GM10266 (cell line): Measurements from ENCODE around the gene EP400.

Experiments
- DNase-seq: peaks from one replicate; pipeline ENCODE4 v3.0.0; 2012; ENCODE audit errors: extremely low spot score
- TF ChIP-seq, protein P1 (sequence below): IDR thresholded peaks from 2 replicates; pipeline ENCODE4 v1.5.1; 2012; ENCODE audit warnings: mild to moderate bottlenecking, low read depth; ENCODE audit not compliant: control insufficient read depth, insufficient read depth; ENCODE audit errors: missing control alignments

The EP400 gene

DNA sequence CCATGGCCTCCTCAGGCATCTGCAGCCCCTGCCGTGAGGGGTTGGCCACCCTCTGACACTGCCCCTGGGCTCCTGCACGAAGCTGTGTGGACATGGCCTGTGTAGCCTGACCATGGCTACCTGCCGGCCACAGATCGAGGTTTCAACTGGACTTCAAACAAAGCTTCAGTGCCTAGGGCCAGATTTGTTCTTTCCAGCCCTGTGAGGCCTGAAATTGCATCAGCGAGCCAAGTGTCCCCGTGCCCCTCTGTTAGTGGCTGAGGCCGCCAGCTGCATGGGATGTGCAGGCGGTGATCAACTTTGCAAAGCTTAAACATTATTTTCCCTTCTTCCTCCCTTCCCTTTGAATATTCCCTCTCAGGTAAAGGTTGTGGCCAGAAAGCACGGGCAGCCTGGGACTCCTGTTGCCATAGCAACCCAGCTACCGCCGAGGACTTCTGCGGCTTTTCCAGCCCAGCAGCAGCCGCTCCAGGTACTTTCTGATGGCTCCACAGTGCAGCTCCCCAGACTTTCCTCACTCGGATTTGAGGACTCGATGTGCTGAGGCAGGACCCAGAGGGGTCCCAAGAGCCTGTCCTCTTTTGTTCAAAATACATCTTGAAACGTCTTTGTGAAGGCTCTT lies 158.6 kb downstream of the EP400 start:
- TF ChIP-seq, protein P1, sequence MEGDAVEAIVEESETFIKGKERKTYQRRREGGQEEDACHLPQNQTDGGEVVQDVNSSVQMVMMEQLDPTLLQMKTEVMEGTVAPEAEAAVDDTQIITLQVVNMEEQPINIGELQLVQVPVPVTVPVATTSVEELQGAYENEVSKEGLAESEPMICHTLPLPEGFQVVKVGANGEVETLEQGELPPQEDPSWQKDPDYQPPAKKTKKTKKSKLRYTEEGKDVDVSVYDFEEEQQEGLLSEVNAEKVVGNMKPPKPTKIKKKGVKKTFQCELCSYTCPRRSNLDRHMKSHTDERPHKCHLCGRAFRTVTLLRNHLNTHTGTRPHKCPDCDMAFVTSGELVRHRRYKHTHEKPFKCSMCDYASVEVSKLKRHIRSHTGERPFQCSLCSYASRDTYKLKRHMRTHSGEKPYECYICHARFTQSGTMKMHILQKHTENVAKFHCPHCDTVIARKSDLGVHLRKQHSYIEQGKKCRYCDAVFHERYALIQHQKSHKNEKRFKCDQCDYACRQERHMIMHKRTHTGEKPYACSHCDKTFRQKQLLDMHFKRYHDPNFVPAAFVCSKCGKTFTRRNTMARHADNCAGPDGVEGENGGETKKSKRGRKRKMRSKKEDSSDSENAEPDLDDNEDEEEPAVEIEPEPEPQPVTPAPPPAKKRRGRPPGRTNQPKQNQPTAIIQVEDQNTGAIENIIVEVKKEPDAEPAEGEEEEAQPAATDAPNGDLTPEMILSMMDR = no peak
- DNase-seq = no peak

DNA sequence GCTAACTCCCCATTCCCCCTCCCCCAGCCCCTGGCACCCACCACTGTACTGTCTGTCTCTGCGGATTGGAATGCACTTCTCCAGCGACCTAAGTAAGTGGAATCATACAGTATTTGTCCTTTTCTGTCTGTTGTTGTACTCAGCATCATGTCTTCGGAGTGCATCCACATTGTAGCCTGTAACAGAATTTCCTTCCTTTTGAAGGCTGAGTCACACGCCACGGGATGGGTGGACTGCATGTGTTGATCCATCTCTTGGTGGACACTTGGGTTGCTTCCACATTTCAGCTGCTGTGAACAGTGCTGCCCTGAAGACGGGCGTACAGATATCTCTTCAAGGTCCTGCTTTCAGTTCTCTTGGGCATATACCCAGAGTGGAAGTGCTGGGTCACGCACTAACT lies 160.0 kb downstream of the EP400 start:
- TF ChIP-seq, protein P1 = no peak
- no peak for DNase-seq

DNA sequence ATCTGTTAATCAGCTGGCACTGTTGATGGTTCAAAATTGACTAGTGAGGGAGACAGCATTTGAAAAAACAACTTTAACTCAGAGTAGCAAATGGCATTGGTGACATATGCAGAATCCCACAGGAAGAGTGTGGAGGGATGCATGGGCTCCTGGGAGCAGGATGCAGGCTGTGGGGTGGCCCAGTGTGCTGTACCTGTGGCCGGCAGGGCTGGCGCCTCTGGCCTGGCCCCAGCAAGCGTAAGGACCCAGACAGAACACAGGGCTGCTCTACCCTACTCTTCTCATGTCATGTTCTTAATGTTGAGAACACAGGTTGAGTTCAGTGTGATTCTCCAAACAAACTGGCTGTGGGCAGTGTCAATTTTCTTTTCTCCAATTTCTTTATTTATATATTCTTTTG lies 160.9 kb downstream of the EP400 start:
- TF ChIP-seq, protein P1 = no peak
- no peak for DNase-seq

DNA sequence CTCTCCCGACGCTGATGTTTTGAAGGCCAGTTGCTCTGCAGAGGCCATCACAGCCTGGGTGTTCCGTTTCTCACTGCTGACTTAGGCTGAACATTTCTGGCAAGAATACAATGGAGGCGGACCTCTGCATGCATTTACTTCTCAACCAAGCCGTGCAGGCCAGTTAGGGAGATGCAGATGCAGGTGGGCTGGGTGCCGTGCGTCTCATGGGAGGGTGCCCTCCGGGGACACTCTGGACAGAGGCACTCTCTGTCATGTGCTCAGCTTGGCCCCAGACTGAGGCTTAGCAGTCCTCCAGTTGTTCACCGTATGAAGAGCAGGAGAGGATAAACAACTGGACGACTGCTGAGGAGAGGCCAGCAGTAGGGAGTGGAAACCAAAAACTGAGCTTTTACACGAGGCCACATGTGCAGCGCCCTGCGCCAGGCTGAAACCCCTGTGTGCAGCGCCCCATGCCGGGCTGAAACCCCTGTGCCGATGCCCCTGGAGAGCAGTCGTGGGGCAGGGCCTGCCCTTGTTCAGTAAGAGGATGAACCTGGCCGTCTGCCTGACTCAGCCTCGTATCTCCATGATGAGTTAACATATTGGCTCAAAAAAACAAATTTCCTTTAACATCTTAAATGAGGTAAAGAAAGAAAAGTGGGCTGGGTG lies 162.0 kb downstream of the EP400 start:
- no peak for DNase-seq
- TF ChIP-seq, protein P1 = no peak

DNA sequence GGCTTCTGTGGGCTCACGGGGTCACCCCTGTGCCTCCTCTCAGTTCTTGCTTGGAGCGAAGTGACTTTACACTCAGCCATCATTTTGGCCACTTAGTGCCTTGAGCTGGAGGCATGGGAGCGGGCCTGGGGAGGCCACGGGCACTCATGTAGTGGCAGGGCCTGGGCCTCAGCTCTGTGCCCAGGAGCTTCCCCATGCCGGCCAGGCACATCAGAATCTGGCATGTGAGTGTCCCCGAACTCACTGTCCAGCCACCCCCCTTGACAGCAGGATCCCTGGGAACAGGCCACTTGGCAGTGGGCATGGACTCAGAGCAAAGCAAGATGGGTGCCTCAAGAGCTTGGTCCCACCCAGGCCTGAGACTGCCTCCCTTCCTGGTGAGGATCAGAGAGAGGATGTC lies 164.9 kb downstream of the EP400 start:
- no peak for DNase-seq
- TF ChIP-seq, protein P1 = no peak

DNA sequence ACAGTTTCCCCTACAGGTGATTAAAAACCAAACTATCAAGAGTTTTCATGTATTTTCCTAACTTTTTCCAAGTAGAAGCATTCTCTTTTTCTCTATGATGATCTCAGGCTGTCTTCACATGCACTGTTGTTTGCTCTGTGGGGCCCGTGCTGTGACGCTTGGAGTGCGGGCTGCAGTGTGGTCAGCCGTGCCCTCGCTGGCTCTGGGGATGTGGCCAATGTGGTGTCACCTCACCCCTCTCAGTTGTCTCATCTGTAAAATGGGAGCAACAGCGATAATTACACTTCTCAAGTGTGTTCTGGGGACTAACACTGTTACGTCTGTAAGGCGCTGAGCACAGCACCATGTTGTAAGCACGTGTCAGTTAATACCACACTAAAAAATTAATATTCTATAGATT lies 165.8 kb downstream of the EP400 start:
- no peak for DNase-seq
- TF ChIP-seq, protein P1 = no peak
